GM19463 (cell line): ENCODE results near the gene PARN.
A peak's percentile ranks its signal among the peaks of the same experiment; 100 is the strongest.

Experiments
- ATAC-seq: cut with Tn5 transposase; IDR thresholded peaks from one replicate; pipeline ENCODE4 v1.9.1; 2021; ENCODE audit warnings: mild to moderate bottlenecking, moderate library complexity; ENCODE audit not compliant: unreplicated experiment

PARN gene

DNA sequence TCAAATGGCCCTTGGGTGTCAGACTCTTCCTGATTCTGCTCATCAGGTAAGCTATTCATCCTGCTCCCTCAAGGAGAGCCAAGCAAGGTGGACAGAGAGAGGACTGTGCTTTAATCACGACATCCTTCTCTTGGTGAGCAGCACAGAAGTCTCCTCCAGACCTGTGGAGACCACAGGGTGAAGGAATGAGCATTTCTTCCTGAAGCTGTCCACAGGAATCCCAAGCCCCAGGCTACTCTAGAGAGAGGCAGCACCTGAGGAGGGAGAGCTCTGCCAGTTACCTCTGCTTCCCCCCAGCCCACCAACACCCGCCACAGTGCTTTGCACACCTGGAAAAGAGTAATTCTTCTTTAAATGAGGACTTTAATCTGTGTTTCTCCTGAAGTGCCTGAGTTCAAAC is 100.0 kb downstream of the PARN start:
- no peak for ATAC-seq

GRCh38 chr16:14529010-14529669 is 100.9 kb downstream of the PARN start:
- ATAC-seq: no peak

DNA sequence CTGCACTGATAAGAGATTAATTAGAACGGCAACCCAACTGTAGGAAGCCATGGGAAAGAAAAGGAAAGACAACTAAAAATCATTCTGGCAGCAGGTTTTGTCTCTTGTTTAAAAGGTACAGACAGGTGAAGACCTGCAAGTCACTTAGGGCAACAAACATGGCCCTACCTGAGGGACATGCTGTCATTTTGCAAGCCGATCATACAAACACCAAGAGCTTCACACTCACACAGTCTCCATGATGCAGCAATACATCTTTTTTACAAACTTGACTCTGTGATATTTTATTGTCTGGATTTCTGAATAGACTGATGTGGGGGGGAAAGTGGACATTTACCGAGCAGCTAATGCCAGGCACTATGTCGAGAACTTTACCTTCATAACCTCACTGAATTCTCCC is 101.8 kb downstream of the PARN start:
- no peak for ATAC-seq

DNA sequence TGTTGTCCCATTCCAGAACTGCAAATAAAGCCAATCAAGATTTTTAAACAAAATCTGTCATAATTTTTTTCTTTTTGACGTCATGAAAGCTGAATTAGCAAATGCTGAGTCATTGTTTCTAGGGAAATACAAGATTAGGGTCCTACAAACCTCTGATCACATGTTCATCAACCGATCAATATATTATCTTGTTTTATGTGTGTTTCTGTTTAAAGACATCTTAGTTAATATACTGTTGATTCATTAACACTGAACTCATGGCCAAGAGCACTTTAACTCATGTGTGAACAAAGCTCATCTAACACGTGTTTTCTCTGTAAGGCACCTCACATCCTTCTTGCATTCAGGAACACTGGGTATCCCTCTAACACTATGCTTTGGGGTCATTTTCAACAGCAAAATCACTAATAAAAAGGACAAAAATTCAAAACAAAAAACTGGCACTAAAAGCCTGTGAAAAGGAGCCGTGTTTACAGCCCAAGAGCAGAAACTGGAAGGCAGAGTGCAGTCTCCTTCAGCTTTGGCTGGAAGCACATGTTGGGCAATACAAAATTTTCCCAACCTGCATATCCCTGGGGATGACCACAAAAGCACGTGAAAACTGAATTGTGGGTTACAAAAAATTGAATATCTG is 102.5 kb downstream of the PARN start:
- no peak for ATAC-seq

DNA sequence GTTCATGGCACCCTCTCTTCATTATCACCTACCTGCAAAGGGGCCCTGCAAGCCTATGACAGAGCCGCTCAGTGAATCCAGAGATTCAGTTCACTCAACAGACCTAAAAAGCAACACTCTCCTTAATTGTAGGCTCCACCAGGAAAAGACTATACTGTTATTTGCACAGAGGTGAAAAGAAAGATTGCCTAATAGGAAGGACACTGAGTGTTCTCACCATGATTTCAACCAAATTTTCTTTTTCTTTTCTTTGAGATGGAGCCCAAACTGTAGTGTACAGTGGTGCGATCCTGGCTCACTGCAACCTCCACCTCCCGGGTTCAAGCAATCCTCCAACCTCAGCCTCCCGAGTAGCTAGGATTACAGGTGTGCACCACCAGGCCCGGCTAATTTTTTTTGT is 104.5 kb downstream of the PARN start:
- no peak for ATAC-seq

GRCh38 chr16:14524979-14525378 is 105.1 kb downstream of the PARN start:
- no peak for ATAC-seq

DNA sequence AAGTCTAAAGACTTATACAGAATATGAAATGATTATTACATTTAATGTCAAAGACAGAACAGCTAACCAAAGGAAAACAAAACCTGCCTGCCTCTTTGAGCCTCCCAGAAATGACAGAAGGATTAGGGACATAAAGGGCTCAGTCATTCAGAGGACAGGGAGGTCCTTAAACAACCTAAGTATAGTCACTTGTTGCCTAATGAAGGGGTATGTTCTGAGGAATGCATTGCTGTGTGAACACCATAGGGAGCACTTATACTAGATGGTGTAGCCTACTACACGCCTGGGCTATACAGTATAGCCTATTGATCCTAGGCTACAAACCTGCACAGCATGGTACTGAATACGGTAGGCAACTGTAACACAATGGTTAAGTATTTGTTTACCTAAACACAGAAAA is 106.4 kb downstream of the PARN start:
- ATAC-seq: no peak

DNA sequence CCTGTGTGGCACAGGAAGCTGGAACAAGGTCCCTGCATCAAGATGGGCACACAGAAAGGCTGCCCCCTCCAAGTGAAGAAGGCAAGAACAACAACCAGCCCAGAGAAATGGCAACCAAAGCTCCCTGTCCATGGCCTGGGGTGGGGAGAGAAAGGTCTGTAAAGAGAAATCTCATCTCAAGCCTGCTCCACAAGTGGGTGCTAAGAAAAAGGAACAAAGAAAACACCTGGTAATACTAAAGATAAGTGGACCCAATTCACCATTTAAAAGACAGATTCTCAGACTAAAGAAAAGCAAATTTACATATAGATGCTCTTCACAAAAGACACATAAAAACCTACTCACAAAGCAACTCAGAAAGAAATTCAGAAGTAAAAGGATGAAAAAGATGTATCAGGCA is 107.4 kb downstream of the PARN start:
- ATAC-seq: no peak

GRCh38 chr16:14520753-14521152 is 109.3 kb downstream of the PARN start:
- no peak for ATAC-seq

GRCh38 chr16:14514967-14515366 is 115.1 kb downstream of the PARN start:
- ATAC-seq: no peak

DNA sequence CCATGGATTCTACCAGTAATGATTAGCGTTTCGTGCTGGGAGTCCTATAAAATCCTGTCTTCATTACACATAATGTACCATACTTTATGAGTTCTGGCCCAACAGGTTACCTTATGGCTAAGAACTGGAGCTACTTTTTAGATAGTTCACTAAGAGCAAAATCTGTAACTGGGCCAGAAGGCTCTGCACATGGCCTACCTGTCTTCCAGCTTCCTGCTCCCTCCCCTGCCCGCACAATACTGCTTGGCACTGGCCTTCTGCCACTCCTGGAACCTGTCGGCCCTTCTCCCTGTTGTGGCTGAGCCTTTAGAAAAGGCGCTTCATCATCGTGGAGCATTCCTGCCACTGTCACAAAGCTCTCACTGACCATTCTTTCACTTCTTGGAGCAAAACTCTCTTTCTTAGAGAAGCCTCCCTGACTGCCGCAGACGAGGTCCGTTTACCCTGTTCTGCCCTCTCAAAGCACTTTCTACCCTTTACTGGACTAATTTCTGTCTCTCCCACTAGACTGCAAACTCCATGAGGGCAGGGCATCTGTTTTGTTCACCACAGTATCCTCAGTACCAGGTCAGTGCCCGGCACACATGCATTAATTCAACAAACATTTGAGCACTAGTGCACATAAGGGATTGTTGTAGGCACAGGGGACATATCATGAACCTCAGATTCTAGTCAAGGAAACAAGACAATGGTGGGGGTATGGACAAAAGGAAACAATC is 116.5 kb downstream of the PARN start:
- ATAC-seq: no peak

GRCh38 chr16:14511800-14512135 is 118.3 kb downstream of the PARN start:
- ATAC-seq: no peak

DNA sequence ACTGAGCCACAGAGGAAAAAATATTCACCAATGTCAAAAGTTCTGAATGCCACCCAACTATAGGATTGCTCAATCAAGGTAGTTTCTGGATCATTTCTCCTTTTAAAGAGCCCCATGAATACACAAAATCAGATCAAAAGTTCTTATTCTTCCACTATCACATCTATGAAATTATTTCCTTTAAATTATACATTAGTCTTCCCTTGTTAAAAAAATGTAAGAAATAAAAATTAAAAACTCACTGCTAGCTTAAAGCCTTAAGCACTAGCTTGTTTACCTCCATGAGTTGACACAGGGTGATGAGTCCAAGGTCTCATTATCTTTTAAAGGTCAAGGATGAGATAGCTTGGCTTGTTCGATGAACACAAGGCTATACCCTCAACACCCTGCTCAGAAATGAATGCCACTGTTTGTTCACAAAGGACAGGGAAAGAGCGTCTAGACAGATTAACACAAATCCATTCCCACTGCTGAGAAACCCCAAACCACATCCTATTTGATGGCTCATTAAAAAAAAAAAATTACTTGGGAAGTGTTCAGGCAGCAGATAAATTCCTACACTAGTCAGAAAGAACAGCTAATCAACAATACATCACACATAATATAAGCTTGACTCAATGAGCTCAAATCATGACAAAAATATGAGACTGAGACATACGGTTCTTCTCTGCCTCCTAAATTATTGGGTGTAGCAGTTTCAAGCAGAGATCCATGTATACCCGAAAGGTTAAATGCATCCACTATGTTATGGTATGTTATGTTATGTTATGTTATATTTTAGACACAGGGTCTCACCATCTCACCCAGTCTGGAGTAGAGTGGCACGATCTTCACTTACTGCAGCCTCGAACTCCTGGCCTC is 118.9 kb downstream of the PARN start:
- ATAC-seq: no peak

DNA sequence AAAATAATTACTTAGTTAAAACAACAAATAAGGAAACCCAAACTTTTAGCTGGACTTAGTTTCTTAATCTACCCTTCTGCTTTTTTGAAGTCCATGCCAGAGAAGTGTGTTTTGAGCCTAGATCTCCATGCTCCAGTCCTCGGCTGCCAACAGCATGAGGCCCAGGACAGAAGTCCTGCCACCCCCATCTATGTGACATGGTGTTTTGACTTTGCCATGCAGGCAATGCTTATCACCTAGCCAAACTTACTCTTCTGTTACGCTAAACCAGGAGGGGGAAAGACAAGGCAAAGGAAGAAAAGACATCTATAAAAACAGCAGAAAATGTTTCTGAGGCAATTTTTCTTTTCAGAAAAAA is 119.5 kb downstream of the PARN start:
- ATAC-seq: no peak

DNA sequence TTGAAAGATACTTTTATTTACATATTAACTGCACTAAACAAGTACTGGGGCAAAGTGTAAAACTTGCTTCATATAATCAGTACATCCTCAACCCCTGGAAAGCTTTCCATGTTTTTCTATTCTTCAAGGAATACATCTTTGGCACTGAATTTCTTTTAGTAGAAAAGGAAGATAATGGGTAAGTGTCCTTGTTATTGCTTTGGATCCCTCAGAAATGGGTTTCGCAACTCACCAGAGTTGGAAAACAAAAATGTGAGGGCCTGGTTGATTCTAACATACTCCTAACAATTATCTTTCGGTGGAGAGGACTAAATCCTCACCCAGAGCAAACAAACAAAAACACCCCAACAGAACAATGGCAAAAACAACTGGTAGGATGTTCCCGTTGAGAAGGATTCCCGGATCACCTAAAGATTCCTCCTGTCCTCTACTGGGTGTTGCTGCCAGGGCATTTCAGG is 120.4 kb downstream of the PARN start:
- no peak for ATAC-seq

DNA sequence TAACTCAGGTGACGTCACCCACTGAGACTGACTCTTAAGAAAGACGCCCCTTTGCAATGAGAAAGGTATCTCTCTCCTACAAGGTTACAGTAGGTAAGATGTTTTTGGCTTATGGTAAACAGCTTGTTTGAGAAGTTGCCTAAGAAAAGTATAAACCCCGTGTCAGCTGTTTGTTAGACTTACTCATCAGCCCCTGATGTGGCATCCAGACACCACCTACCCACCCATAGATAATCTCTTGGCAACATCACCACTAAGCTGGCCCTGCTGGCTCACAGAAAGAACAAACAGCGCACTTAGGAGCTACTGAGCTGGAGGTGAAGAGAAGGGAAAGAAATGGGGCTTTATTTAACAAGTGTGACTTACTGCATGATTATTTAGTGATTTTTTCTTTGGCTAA is 121.0 kb downstream of the PARN start:
- no peak for ATAC-seq

DNA sequence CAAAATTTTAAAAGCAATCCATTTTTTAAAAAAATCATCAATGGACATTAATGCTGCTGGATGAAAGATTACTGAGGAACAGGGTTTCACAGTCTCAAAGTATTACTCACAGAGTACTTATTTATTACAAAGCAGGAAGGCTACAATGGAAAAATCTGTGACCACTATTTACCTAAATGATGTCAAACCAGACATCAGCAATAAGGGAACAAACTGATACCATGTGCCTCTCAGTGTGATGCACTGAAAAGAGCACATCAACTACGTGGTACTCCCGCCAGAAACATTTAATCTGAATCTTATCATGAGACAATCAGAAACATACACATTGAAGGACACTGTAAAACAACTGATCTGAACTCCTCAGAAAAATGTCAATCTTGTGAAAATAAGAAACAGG is 124.2 kb downstream of the PARN start:
- no peak for ATAC-seq

DNA sequence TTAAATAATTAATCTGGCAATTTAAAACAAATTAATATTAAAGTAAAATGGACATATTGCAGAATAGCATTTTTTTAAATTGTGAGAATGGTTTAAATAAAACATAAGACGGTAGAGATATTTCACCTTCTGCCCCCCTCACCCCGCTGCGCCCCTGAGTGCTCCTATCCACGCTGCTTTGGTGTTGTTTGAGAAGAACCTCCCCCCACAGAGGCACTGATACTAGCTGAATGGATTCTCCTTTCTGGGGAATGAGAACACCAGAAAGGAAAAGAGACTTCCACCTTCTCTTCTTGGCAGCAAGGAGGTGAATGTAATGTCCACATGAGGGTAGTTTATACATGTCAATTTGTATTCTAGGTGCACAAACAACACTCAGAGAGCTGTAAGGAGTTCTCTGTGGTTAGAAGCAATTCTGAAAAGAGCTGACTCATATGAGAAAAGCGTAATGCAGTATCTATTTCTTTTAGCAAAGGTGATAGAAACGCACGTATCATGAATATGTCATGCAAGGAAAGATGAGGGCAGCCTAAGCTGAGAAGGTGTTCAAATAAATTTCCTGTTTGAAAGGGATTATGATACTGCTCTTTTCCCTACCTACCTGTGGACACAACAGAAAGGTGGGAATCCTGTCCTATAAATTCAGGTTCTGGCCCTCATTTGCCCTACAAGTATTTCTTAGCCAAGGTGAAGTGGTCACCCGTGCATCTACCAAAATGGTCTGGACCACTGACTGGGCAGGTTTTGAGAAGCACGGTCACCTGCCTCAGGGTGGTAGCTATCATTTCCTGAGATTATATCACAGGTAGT is 126.9 kb downstream of the PARN start:
- ATAC-seq: peak; percentile 75

- no peak for ATAC-seq
Measured at GRCh38 chr16:14502256-14502875, 127.7 kb downstream of the PARN start.
